ENCODE measurements around the gene KIF12.
A peak's percentile ranks its signal among the peaks of the same experiment; 100 is the strongest.

The KIF12 gene

DNA sequence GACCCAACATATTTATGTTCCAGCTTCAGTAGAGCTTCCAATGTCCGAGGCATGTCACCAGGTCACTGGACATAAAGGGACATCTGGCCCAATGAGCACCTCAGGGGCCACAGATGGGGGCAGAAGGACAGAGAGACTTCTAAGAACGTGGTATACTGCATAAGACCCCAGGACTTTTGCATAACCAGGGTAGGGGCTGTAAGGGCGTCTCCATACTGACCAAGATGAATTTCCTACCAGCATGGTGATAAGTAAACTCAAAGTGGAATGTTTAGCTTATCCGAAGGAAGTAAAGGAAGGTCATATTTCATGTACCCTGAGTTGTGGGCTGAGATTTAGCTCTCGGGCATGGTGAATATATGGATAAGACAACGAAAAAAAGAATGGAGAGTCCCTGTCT lies 38.7 kb upstream of the KIF12 start:
- Histone ChIP-seq H3K79me1 (ENCODE audit: low read length) (no peaks in the 10 kb centered on the region), H3K9me3 (ENCODE audit: insufficient read depth, low read depth, low read length) (peaks cover 6% of the 10 kb centered on the region), H2BK120ac (ENCODE audit: insufficient read depth, low read length, poor library complexity) (no peak overlapping the region), H2BK5ac (ENCODE audit: low read depth, low read length, poor library complexity) (no peak overlapping the region), H4K91ac (ENCODE audit: low read depth, low read length) (no peak overlapping the region), H3K23ac (ENCODE audit: low read length) (no peak overlapping the region), H2AK5ac (ENCODE audit: low read length) (no peak overlapping the region), H3K79me2 (ENCODE audit: control insufficient read depth, insufficient read depth, low read length, poor library complexity) (no peaks in the 10 kb centered on the region), H4K12ac (ENCODE audit: low read depth, low read length) (no peak overlapping the region), H4K8ac (ENCODE audit: low read depth, low read length) (no peak overlapping the region), H2AFZ (ENCODE audit: insufficient read depth, low read length, poor library complexity) (no peak overlapping the region), H3K36me3 (ENCODE audit: control insufficient read depth in 1 of 2, insufficient read depth in 2 of 2, low read length in 2 of 2) (no peaks in the 10 kb centered on the region), H3K18ac (ENCODE audit: low read length) (no peak overlapping the region), H3K4me2 (ENCODE audit: low read length) (no peak overlapping the region), H3K4ac (ENCODE audit: low read depth, low read length) (no peak overlapping the region), H3K14ac (ENCODE audit: low read length) (no peak overlapping the region), H3K4me1 (ENCODE audit: control insufficient read depth in 1 of 2, insufficient read depth in 2 of 2, low read length in 2 of 2) (no peaks in the 10 kb centered on the region), H2BK12ac (ENCODE audit: low read length) (no peak overlapping the region), H3K27me3 (ENCODE audit: insufficient read depth, low read length) (peaks cover 3% of the 10 kb centered on the region), H3K27ac (ENCODE audit: low read depth, low read length) (no peak overlapping the region), H3K9ac (ENCODE audit: low read length) (no peak overlapping the region), H3K4me3 (ENCODE audit: low read depth, low read length) (no peak overlapping the region)
- peak; percentile 68 to 85 for DNase-seq
- no CpG with 5 or more reads among the region's 6 CpGs for WGBS (ENCODE audit: extremely low coverage, insufficient coverage, insufficient read length)

DNA sequence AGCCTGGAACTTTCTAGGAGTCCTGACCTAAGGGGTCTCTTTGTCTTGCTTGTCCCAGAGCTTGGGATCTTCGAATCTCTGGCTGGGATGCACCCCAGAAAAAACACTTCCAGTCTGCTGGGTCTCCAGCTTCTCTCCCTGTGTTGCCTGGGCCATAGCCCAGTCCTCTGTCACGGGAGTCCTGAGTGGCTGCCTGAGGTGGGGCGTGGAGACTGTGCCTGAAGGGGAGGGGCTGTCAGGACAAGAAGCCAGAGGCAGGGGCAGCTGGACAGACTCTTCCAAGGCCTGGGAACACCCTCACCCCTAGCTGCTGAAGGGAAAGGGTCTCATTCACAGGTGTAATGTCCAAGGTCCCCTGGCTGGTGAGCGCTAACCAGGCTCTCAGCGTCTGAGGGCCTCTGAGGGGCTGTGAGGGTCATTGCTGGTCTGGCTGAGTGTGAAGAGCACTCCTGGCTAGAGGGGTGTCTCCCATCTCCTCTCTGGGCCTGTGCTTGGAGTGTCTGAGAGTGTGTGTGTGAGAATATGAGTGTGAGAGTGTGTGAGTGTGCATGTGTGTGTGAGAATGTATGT lies 35.8 kb upstream of the KIF12 start:
- H2BK12ac ChIP-seq (ENCODE audit: low read length), result no peak overlapping the region

DNA sequence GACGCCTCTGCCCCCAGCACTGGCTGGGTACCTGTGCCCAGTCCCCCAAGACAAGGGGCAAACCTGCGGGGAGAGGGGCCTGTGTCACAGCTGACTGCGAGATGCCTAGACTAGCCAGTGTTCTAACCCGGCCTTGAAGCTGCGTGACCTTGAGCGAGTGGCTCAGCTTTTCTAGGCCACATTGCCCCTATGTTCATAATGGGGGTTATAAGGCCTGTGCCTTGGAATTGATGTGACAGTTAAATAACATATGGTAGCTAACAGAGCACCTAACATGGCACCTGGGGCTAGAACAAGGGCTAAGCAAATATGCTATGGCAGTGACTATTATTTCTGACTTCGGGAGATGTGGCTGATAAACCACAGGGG lies 33.4 kb upstream of the KIF12 start:
- Histone ChIP-seq H3K4me2 (ENCODE audit: low read length) (no peak overlapping the region), H2BK5ac (ENCODE audit: low read depth, low read length, poor library complexity) (no peak overlapping the region), H2AK5ac (ENCODE audit: low read length) (no peak overlapping the region), H3K36me3 (ENCODE audit: control insufficient read depth in 1 of 2, insufficient read depth in 2 of 2, low read length in 2 of 2) (no peaks in the 10 kb centered on the region), H3K9ac (ENCODE audit: low read length) (no peak overlapping the region), H3K14ac (ENCODE audit: low read length) (no peak overlapping the region), H4K12ac (ENCODE audit: low read depth, low read length) (no peak overlapping the region), H3K4me1 (ENCODE audit: control insufficient read depth in 1 of 2, insufficient read depth in 2 of 2, low read length in 2 of 2) (no peaks in the 10 kb centered on the region), H3K79me1 (ENCODE audit: low read length) (no peaks in the 10 kb centered on the region), H3K79me2 (ENCODE audit: control insufficient read depth, insufficient read depth, low read length, poor library complexity) (no peaks in the 10 kb centered on the region), H2BK120ac (ENCODE audit: insufficient read depth, low read length, poor library complexity) (no peak overlapping the region), H3K23ac (ENCODE audit: low read length) (no peak overlapping the region), H3K27ac (ENCODE audit: low read depth, low read length) (no peak overlapping the region), H4K91ac (ENCODE audit: low read depth, low read length) (no peak overlapping the region), H3K27me3 (ENCODE audit: insufficient read depth, low read length) (no peaks in the 10 kb centered on the region), H3K4ac (ENCODE audit: low read depth, low read length) (no peak overlapping the region), H3K9me3 (ENCODE audit: insufficient read depth, low read depth, low read length) (peaks cover 4% of the 10 kb centered on the region), H2AFZ (ENCODE audit: insufficient read depth, low read length, poor library complexity) (no peak overlapping the region), H4K8ac (ENCODE audit: low read depth, low read length) (no peak overlapping the region), H3K4me3 (ENCODE audit: low read depth, low read length) (no peak overlapping the region), H3K18ac (ENCODE audit: low read length) (no peak overlapping the region), H2BK12ac (ENCODE audit: low read length) (no peak overlapping the region)
- no CpG with 5 or more reads among the region's 7 CpGs for WGBS (ENCODE audit: extremely low coverage, insufficient coverage, insufficient read length)
- no peak for DNase-seq

More for the DNA sequence above, 35.8 kb upstream of the KIF12 start:
- no peak overlapping the region for H3K4me2 ChIP-seq (ENCODE audit: low read length)
- H3K4ac ChIP-seq (ENCODE audit: low read depth, low read length), result no peak overlapping the region
- no peak overlapping the region for H2AFZ ChIP-seq (ENCODE audit: insufficient read depth, low read length, poor library complexity)
- no peak overlapping the region for H3K14ac ChIP-seq (ENCODE audit: low read length)
- H4K8ac ChIP-seq (ENCODE audit: low read depth, low read length), result no peak overlapping the region
- no peak overlapping the region for H2BK5ac ChIP-seq (ENCODE audit: low read depth, low read length, poor library complexity)
- no peaks in the 10 kb centered on the region for H3K79me2 ChIP-seq (ENCODE audit: control insufficient read depth, insufficient read depth, low read length, poor library complexity)
- no peak overlapping the region for H4K91ac ChIP-seq (ENCODE audit: low read depth, low read length)
- H3K36me3 ChIP-seq (ENCODE audit: control insufficient read depth in 1 of 2, insufficient read depth in 2 of 2, low read length in 2 of 2), result no peaks in the 10 kb centered on the region
- WGBS (ENCODE audit: extremely low coverage, insufficient coverage, insufficient read length), result no CpG with 5 or more reads among the region's 5 CpGs
- H3K18ac ChIP-seq (ENCODE audit: low read length), result no peak overlapping the region
- H3K27me3 ChIP-seq (ENCODE audit: insufficient read depth, low read length), result no peaks in the 10 kb centered on the region
- no peak for DNase-seq
- no peak overlapping the region for H3K27ac ChIP-seq (ENCODE audit: low read depth, low read length)
- H2AK5ac ChIP-seq (ENCODE audit: low read length), result no peak overlapping the region
- no peak overlapping the region for H3K23ac ChIP-seq (ENCODE audit: low read length)
- no peak overlapping the region for H4K12ac ChIP-seq (ENCODE audit: low read depth, low read length)
- no peak overlapping the region for H3K4me3 ChIP-seq (ENCODE audit: low read depth, low read length)
- H3K4me1 ChIP-seq (ENCODE audit: control insufficient read depth in 1 of 2, insufficient read depth in 2 of 2, low read length in 2 of 2), result no peaks in the 10 kb centered on the region
- no peaks in the 10 kb centered on the region for H3K79me1 ChIP-seq (ENCODE audit: low read length)
- H3K9ac ChIP-seq (ENCODE audit: low read length), result no peak overlapping the region
- H3K9me3 ChIP-seq (ENCODE audit: insufficient read depth, low read depth, low read length), result peaks cover 4% of the 10 kb centered on the region
- no peak overlapping the region for H2BK120ac ChIP-seq (ENCODE audit: insufficient read depth, low read length, poor library complexity)

DNA sequence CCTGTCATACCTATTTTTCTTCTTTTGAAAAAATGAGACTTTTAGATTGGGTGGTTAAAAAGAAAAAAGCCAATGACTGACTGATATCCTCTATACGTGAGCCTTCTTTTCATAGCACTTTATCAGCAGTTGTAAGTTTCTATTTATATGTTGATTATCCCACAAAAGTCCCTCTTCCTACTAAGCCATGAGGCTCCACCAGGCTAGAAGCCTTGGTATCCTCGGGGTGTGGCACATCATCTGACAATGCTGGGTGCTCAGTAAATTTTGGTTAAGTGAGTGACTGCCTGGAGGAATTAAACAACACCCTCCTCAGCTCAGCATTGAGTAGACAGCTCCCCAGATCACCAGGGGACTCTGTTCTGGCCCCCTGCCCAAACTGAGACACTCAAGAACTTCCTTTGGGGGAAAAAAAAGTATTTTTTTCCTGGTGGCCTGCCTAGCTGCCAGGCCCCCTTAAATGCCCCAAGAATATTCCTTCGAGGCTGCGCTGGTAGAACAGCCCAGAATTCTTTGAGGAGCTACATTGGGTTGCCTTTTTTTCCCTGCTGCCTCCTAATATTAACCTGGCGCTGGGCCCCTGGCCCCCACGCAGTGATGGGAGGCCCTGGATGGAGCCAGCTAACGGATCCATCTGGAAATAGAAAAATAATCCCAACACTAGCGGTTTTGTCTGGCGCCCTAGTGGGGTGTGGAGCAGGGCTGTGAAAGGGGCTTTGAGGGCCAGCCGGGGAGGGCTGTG lies 32.9 kb upstream of the KIF12 start:
- Histone ChIP-seq H3K4me3 (ENCODE audit: low read depth, low read length) (no peak overlapping the region), H3K18ac (ENCODE audit: low read length) (no peak overlapping the region), H2BK5ac (ENCODE audit: low read depth, low read length, poor library complexity) (no peak overlapping the region), H3K79me2 (ENCODE audit: control insufficient read depth, insufficient read depth, low read length, poor library complexity) (no peaks in the 10 kb centered on the region), H3K4me2 (ENCODE audit: low read length) (no peak overlapping the region), H3K79me1 (ENCODE audit: low read length) (no peaks in the 10 kb centered on the region), H4K91ac (ENCODE audit: low read depth, low read length) (no peak overlapping the region), H3K4ac (ENCODE audit: low read depth, low read length) (no peak overlapping the region), H3K27me3 (ENCODE audit: insufficient read depth, low read length) (no peaks in the 10 kb centered on the region), H4K8ac (ENCODE audit: low read depth, low read length) (no peak overlapping the region), H3K27ac (ENCODE audit: low read depth, low read length) (no peak overlapping the region), H3K23ac (ENCODE audit: low read length) (no peak overlapping the region), H2BK12ac (ENCODE audit: low read length) (no peak overlapping the region), H4K12ac (ENCODE audit: low read depth, low read length) (no peak overlapping the region), H3K14ac (ENCODE audit: low read length) (no peak overlapping the region), H3K4me1 (ENCODE audit: control insufficient read depth in 1 of 2, insufficient read depth in 2 of 2, low read length in 2 of 2) (no peaks in the 10 kb centered on the region), H2AK5ac (ENCODE audit: low read length) (no peak overlapping the region), H3K9ac (ENCODE audit: low read length) (no peak overlapping the region), H3K36me3 (ENCODE audit: control insufficient read depth in 1 of 2, insufficient read depth in 2 of 2, low read length in 2 of 2) (no peaks in the 10 kb centered on the region), H2AFZ (ENCODE audit: insufficient read depth, low read length, poor library complexity) (no peak overlapping the region), H2BK120ac (ENCODE audit: insufficient read depth, low read length, poor library complexity) (no peak overlapping the region), H3K9me3 (ENCODE audit: insufficient read depth, low read depth, low read length) (no peaks in the 10 kb centered on the region)
- no CpG with 5 or more reads among the region's 10 CpGs for WGBS (ENCODE audit: extremely low coverage, insufficient coverage, insufficient read length)
- DNase-seq, result no peak
